Fibroblast of villous mesenchyme (primary cell): ENCODE measurements around the gene ABR. TPM values are rescaled to one million over a fixed set of nuclear protein-coding genes. Genes with fewer than 3 reads are reported as not detected.
"Not testable (repeated sequence)": the region's sequence is repeated elsewhere in the genome, so short reads cannot be mapped to it uniquely, and the experiment has no call there.

Source experiments
- DNase-seq: peaks from one replicate; pipeline ENCODE4 v3.0.0-alpha.2; 2010; ENCODE audit warnings: low read depth
- H3K4me3 ChIP-seq: 2 replicates; pipeline ENCODE4 v1.5.1; 2011; ENCODE audit warnings: low read depth, mild to moderate bottlenecking, low read length
- total RNA-seq: library from RNA; depleted of rRNA; stranded (reverse); fragments of >200 nt; gene quantifications from 2 replicates; pipeline ENCODE4 v1.2.3, GENCODE V29; 2012
- TF ChIP-seq, protein P1 (sequence below): IDR thresholded peaks from 2 replicates; pipeline ENCODE4 v1.5.1; 2012; ENCODE audit warnings: low read depth, mild to moderate bottlenecking, low read length; ENCODE audit not compliant: insufficient read depth

Gene ABR
- total RNA-seq, 1 donor: 51.8 TPM

DNA sequence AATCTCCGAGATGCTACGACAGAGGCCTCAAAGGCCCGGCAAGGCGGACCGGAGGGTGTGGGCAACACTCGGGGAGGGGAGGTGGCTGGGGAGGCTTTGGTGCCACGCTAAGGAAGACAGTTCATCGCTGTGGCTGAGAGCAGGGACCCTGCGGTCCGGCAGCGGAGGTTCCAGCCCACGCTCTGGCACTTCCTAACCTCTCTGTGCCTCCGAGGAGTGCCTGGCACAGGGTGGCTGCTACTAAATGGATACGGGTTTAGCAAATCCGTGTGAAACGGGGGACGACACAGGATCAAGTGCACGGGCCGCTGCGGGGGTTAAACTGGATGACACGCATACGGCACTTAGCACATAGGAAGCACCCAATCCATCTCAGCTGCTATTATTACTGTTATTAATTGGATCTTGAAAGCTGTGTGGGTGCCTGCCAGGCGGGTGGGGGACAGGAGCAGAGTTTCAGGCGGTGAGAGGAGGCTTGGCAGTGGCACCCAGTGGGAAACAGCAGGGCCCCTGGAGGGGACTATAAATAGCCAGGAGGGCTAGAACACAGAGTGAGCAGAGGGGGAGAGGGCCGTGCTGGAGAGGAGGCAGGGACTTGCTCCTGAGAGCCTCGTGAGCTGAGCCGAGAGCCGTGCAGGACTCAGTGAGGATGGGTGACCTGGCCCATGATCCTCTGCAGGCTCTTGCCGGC, 45.0 kb downstream of the ABR start:
- H3K4me3 ChIP-seq: no peak overlapping the region
- TF ChIP-seq, protein P1, sequence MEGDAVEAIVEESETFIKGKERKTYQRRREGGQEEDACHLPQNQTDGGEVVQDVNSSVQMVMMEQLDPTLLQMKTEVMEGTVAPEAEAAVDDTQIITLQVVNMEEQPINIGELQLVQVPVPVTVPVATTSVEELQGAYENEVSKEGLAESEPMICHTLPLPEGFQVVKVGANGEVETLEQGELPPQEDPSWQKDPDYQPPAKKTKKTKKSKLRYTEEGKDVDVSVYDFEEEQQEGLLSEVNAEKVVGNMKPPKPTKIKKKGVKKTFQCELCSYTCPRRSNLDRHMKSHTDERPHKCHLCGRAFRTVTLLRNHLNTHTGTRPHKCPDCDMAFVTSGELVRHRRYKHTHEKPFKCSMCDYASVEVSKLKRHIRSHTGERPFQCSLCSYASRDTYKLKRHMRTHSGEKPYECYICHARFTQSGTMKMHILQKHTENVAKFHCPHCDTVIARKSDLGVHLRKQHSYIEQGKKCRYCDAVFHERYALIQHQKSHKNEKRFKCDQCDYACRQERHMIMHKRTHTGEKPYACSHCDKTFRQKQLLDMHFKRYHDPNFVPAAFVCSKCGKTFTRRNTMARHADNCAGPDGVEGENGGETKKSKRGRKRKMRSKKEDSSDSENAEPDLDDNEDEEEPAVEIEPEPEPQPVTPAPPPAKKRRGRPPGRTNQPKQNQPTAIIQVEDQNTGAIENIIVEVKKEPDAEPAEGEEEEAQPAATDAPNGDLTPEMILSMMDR: no peak
- DNase-seq: no peak

DNA sequence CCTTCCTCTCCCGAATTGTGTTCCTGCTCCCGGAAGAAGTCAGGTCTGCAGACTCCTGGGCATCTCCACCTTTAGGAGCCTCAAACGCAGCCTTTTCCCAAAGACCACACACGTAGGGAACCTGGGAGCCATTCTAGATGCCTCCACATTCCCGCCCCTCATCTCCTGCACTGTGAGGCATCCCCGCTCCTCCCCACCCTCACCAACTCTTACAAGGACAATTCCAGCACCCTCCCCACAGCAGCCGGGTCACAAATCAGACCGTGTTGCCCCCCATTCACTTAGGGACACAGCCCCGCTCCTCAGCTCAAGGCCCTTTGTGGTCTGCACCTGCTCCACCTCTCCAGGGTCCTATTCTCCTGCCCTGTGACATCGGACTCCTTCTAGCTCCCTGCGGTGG, 49.6 kb downstream of the ABR start:
- DNase-seq: no peak
- TF ChIP-seq, protein P1: no peak
- H3K4me3 ChIP-seq: no peak overlapping the region

DNA sequence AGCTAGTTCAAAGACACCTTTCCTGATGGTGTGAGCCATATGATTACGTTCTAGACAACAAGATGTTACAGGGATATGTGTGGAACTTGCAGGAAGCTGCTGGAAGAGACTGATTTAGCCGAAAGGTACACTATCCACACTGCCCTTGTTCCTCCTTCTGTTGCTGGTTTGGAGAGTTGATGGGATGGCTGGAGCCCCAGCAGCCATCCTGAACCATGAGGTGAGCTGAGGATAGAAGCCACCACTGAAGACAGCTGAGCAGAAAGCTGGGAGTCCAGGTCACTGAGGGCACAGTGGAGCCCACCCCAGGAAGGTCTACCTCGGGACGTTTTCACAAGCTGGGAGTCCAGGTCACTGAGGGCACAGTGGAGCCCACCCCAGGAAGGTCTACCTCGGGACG, 51.3 kb downstream of the ABR start:
- DNase-seq, H3K4me3 ChIP-seq: not testable (repeated sequence)

DNA sequence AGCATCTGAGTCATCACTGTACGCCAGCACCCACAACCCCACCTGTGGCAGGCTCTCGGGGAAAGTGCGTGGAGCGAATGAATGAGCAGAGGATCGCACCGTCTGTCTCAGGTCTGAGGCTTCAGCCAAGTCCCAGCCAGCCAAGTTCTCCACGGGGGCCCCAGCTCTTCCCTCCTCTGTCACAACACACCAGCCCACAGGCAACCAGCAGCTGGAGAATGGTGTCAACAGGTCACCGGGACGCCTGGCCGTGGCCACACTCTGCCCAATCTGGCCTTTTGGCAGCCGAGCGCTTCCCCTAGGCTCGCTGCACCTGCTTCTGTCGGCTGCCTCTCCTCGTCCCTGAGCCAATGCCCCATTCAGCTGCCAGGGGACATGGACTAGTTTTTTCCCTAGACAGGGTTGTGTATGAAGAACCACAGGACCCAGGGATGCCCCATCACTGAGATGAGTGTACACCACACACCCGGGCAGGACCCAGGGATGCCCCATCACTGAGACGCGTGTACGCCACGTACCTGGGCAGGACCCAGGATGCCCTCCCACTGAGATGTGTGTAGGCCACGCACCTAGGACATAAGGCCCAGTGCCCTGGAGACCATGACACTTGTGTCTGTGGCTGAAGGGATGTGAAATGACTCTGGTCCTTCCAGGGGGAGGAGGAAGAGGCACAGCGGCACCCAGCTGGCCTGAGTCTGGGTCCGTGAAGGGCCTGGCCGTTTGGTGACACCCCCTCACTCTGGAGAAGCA, 52.8 kb downstream of the ABR start:
- no peak for DNase-seq
- TF ChIP-seq, protein P1: no peak
- H3K4me3 ChIP-seq: no peak overlapping the region

DNA sequence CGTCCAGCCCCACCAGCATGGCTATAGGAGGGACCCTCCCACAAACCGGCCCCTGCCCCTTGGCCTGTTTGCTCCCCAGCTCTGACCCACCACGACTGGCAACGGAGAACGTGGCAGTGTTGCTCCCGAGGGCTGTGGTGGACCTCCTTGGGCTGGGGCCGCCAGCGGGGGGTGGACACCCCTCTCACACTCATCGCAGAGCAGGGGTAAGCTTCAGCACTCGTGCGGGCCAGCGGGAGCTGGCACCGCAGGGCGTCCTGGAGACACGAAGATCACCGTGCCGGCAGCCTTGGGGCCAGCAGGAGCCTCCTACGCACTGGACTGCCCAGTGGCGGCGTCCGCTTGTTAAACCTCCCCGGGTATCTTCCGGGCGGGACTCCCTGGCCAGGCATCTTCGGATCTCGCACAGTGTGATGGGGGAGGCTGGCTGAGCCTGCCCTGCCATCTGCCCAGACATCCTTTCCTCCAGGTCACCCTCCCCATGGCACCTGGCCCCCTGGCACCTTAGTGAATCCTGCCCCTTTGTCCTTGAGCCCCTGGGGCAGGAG, 53.5 kb downstream of the ABR start:
- DNase-seq: no peak
- TF ChIP-seq, protein P1: no peak
- no peak overlapping the region for H3K4me3 ChIP-seq

DNA sequence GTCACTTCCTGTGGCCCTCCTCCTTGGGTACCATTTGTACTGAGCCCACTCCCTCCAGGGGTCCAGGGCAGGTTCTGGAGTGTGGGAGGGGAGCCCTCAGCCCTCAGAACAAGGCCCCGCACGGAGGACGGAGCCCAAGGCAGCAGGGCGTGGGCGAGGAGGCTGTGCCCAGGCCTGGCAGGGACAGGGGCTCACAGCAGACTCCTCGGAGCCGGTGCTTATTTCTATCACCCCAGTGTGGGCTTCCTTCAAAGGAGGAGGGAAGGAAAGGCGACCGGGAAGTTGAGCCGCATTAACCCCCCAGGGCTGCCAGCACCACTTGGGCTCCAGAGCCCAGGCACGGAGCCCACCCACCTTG, 54.0 kb downstream of the ABR start:
- TF ChIP-seq, protein P1: no peak
- H3K4me3 ChIP-seq: no peak overlapping the region
- no peak for DNase-seq
